K562 (cell line): ENCODE data around the gene ASRGL1. TPM values are rescaled to one million over a fixed set of nuclear protein-coding genes. Genes with fewer than 3 reads are reported as not detected.

Experiments
- EP400 ChIP-seq: fragments of 450-650 bp; IDR thresholded peaks from 2 replicates; pipeline ENCODE4 v1.6.1; 2017; ENCODE audit warnings: antibody characterized with exemption, mild to moderate bottlenecking, moderate library complexity
- FOXJ2 ChIP-seq: fragments of 200-800 bp; sonication (Bioruptor generic); IDR thresholded peaks from 2 replicates; pipeline ENCODE4 v1.6.1; 2016; ENCODE audit warnings: missing genetic modification characterization, missing compliant biosample characterization
- NFXL1 ChIP-seq: fragments of 450-650 bp; formaldehyde crosslinking; IDR thresholded peaks from 2 replicates; pipeline ENCODE4 v1.4.0; 2021; ENCODE audit warnings: mild to moderate bottlenecking
- RCOR1 ChIP-seq, 2 experiments: IDR thresholded peaks; 2 replicates each; pipeline ENCODE4 v1.6.1; 2012; ENCODE audit warnings: low read depth in 2 of 2, low read length in 2 of 2, borderline replicate concordance in 1 of 2, improper control_type of control experiment in 1 of 2
- RREB1 ChIP-seq: fragments of 250-450 bp; sonication (Bioruptor Pico); IDR thresholded peaks from 2 replicates; pipeline ENCODE4 v1.4.0; 2020
- SLC30A9 ChIP-seq: fragments of 250-450 bp; sonication (Bioruptor Pico); IDR thresholded peaks from 2 replicates; pipeline ENCODE4 v1.8.0; 2022; ENCODE audit warnings: mild to moderate bottlenecking, moderate library complexity
- ZNF24 ChIP-seq: fragments of 450-650 bp; IDR thresholded peaks from 2 replicates; pipeline ENCODE4 v1.6.1; 2016
- ZSCAN32 ChIP-seq: fragments of 450-650 bp; formaldehyde crosslinking; IDR thresholded peaks from 2 replicates; pipeline ENCODE4 v1.4.0; 2020; ENCODE audit warnings: mild to moderate bottlenecking, moderate library complexity
- polyA plus RNA-seq, 8 experiments: library from polyadenylated mRNA; depleted of rRNA in 4 of 8; stranded (reverse) in 5 of 8; unstranded in 3 of 8; fragments of >200 nt; fragmentation: Nextera tagmentation in 2 of 8; fragmentation: Illumina TruSeq in 1 of 8; extraction: Ambion mirVana in 2 of 8; extraction: Trizol in 1 of 8; gene quantifications; 2 replicates each; pipeline versions ENCODE4 v1.2.1 to v1.2.3, GENCODE V29; 2011 to 2014; ENCODE audit warnings: inconsistent platforms in 1 of 8, missing spikeins in 1 of 8
- total RNA-seq, 7 experiments: library from RNA; depleted of rRNA in 6 of 7; stranded (reverse); fragments of >200 nt in 6 of 7; fragmentation: Illumina TruSeq in 2 of 7; extraction: Trizol in 2 of 7; gene quantifications; 2 replicates each; pipeline versions ENCODE4 v1.2.1 to v1.2.3, GENCODE V29; 2011 to 2021; ENCODE audit warnings: low replicate concordance in 1 of 7

The ASRGL1 gene
- total and polyA plus RNA-seq, 9 of the 15 experiments (the other 6 are each of a cell fraction or from before 2014, with no cell fraction given), result 3.1 to 23.0 (median 11.2) TPM

- TF ChIP-seq RCOR1 (IDR thresholded peaks at IDR 0.05; ENCODE audit: borderline replicate concordance in 1 of 2, low read depth in 2 of 2, low read length in 2 of 2) (0 out of 4 replicates have a peak, but pooled peaks of 1 of the 2 experiments have one; percentile 25), FOXJ2 (tag) (0 out of 2 replicates have a peak, but pooled peaks have one; percentile 39), ZSCAN32 (CRISPR knock-in tag) (no peak), SLC30A9 (CRISPR knock-in tag) (no peak), ZNF24 (no peak), EP400 (peak; percentile 30), RREB1 (CRISPR knock-in tag) (no peak), NFXL1 (CRISPR knock-in tag) (no peak)
Measured at GRCh38 chr11:62394825-62395538, 57.7 kb downstream of the ASRGL1 start (continued).
